PC-3 (cell line): ENCODE measurements around the gene GRAMD1C. TPM values are rescaled to one million over a fixed set of nuclear protein-coding genes. Genes with fewer than 3 reads are reported as not detected.

ENCODE experiments used
- ATAC-seq: fragments of 200-7000 bp; cut with Tn5 transposase; 2 replicates; pipeline ENCODE4 v1.9.1; 2020; ENCODE audit warnings: mild to moderate bottlenecking, moderate library complexity
- BruUV-seq: library from RNA; stranded (reverse); fragments of 400-500 nt; replicated peaks from 2 replicates; lab custom pipeline; 2021; lab: Mats Ljungman, UMichigan
- CTCF ChIA-PET: fragments of 300-600 bp; sonication (Branson Sonifier 250); formaldehyde crosslinking; loops from one replicate; lab custom pipeline; 2022; ENCODE audit warnings: antibody characterized with exemption; lab: Charles Lee
- POLR2A ChIA-PET: fragments of 300-600 bp; sonication (Branson Sonifier 250); formaldehyde crosslinking; loops from one replicate; lab custom pipeline; 2022; ENCODE audit warnings: antibody characterized with exemption; ENCODE audit not compliant: unreplicated experiment; lab: Charles Lee
- DNase-seq: peaks from one replicate; pipeline ENCODE4 v3.0.0-alpha.2; 2015
- H2AFZ ChIP-seq: fragments of 300-600 bp; sonication (generic); 2 replicates; pipeline ENCODE4 v1.6.0; 2016; ENCODE audit warnings: antibody characterized with exemption, low read length
- H3F3A ChIP-seq: fragments of 300-600 bp; sonication (generic); one replicate; pipeline ENCODE4 v1.6.0; 2017; ENCODE audit warnings: antibody characterized with exemption, low read length, control low read depth, mild to moderate bottlenecking; ENCODE audit not compliant: unreplicated experiment
- H3K27ac ChIP-seq: fragments of 300-600 bp; sonication (generic); 2 replicates; pipeline ENCODE4 v1.5.1; 2016; ENCODE audit warnings: mild to moderate bottlenecking, low read length
- H3K27me3 ChIP-seq: fragments of 300-600 bp; sonication (generic); 2 replicates; pipeline ENCODE4 v1.6.1; 2016; ENCODE audit warnings: low read length, mixed read lengths
- H3K36me3 ChIP-seq: fragments of 300-600 bp; sonication (generic); 2 replicates; pipeline ENCODE4 v1.6.1; 2016; ENCODE audit warnings: low read depth, mixed run types, low read length, mixed read lengths
- H3K4me1 ChIP-seq: fragments of 300-600 bp; sonication (generic); 2 replicates; pipeline ENCODE4 v1.5.1; 2016; ENCODE audit warnings: low read length; ENCODE audit not compliant: insufficient read depth
- H3K4me2 ChIP-seq: fragments of 300-600 bp; sonication (generic); 2 replicates; pipeline ENCODE4 v1.6.0; 2016; ENCODE audit warnings: low read length
- H3K4me3 ChIP-seq: fragments of 300-600 bp; sonication (generic); 2 replicates; pipeline ENCODE4 v1.5.1; 2016; ENCODE audit warnings: mild to moderate bottlenecking, low read length, mixed read lengths
- H3K79me2 ChIP-seq: fragments of 300-600 bp; sonication (generic); 2 replicates; pipeline ENCODE4 v1.6.1; 2017; ENCODE audit warnings: low read length, mixed read lengths
- H3K9ac ChIP-seq: fragments of 300-600 bp; sonication (generic); 2 replicates; pipeline ENCODE4 v1.6.0; 2016; ENCODE audit warnings: mild to moderate bottlenecking, low read length
- H3K9me2 ChIP-seq: fragments of 300-600 bp; sonication (generic); replicated peaks from 2 replicates; pipeline ENCODE4 v1.6.1; 2016; ENCODE audit warnings: mixed run types, low read length, mixed read lengths
- H3K9me3 ChIP-seq: fragments of 300-600 bp; sonication (generic); 2 replicates; pipeline ENCODE4 v1.6.1; 2016; ENCODE audit warnings: low read length, mixed read lengths
- H4K20me1 ChIP-seq: fragments of 300-600 bp; sonication (generic); 2 replicates; pipeline ENCODE4 v1.6.1; 2016; ENCODE audit warnings: low read length, mixed read lengths
- EZH2 ChIP-seq: fragments of 300-600 bp; sonication (generic); IDR thresholded peaks from one replicate; pipeline ENCODE4 v1.6.1; 2017; ENCODE audit warnings: antibody characterized with exemption, mild to moderate bottlenecking, low read length; ENCODE audit not compliant: unreplicated experiment
- EZH2phosphoT487 ChIP-seq: fragments of 300-600 bp; sonication (generic); IDR thresholded peaks from 2 replicates; pipeline ENCODE4 v1.6.1; 2018; ENCODE audit warnings: mild to moderate bottlenecking, antibody characterized with exemption, low read length, borderline replicate concordance
- intact Hi-C: fragments of 100-400 bp; cut with micrococcal nuclease; formaldehyde crosslinking; loops from 2 replicates; pipeline ENCODE4 v1.9.0; 2023
- total RNA-seq: library from RNA; depleted of rRNA; stranded (reverse); fragments of >200 nt; gene quantifications from 2 replicates; pipeline ENCODE4 v1.2.3, GENCODE V29; 2014
- TF ChIP-seq, protein P1 (sequence below): fragments of 300-600 bp; sonication (generic); conservative IDR thresholded peaks from 2 replicates; pipeline ENCODE4 v1.5.1; 2017; ENCODE audit warnings: antibody characterized with exemption, low read depth, mild to moderate bottlenecking, low read length

Gene GRAMD1C
- total RNA-seq, 1 experiment from 2014 or later = 2.8 TPM

DNA sequence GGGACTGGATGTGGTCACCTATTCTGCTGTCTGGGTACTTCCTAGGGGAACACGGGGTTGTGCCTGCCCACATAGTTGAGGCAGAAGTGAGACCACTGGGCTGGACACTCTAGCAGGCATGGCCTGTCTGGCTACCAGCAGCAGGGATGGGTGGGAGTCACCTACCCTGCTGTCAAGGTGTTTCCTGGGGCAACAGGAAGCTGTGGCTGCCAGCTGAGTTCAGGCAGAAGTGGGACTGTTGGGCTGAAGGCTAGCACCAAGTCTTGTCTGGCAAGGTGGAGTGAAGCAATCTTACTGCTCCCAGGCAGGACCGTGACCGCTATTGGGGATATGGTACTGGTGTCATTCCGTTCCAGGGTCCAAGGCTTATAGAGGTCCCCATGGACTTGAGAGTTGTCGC, 89.0 kb downstream of the GRAMD1C start:
- H3K27me3 ChIP-seq = no peaks in the 10 kb centered on the region
- no peaks in the 10 kb centered on the region for H3K36me3 ChIP-seq
- ChIA-PET POLR2A (no interaction called here), CTCF (interaction anchor here (0.6 kb wide), 1 partner anchor 15 kb away, joined by 3 read pairs; no protein-coding TSS in a partner anchor)
- H3K4me3 ChIP-seq = no peak overlapping the region
- no peaks in the 10 kb centered on the region for H3K79me2 ChIP-seq
- no peaks in the 10 kb centered on the region for H3K9me2 ChIP-seq
- no peak for DNase-seq
- TF ChIP-seq EZH2 = no peak
- H2AFZ ChIP-seq = no peak overlapping the region
- H3K9me3 ChIP-seq = peaks cover 9% of the 10 kb centered on the region; the same call in 1 of the 2 replicates
- no TSS peak for BruUV-seq
- ATAC-seq = no peak
- no peak overlapping the region for H3K9ac ChIP-seq
- H3K4me2 ChIP-seq = no peak overlapping the region
- H3K4me1 ChIP-seq = no peaks in the 10 kb centered on the region
- no peaks in the 10 kb centered on the region for H4K20me1 ChIP-seq
- intact Hi-C loops = no loop called here
- H3K27ac ChIP-seq = no peak overlapping the region
- H3F3A ChIP-seq = no peaks in the 10 kb centered on the region

DNA sequence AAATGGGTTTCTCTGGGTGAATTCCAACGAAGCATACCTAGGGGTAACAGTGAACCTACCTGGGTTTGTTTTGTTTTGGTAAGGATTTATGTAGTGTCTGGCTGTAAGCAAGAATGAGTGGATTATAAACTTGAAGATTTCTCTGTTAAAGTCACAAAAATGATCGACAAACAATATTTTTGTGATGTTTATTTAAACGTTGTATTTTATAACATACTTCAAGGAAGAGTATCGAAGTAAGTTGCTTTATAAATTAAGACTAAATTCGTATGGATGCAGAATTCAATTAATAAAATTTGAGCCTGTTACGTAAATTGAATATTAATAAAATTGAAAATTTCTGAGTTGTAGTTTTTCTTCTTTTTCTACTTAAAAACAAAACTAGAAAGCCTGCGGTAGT, 108.2 kb downstream of the GRAMD1C start:
- H4K20me1 ChIP-seq = no peaks in the 10 kb centered on the region
- ChIA-PET CTCF (no interaction called here), POLR2A (no interaction called here)
- TSS peak; percentile 81 for BruUV-seq
- no peak overlapping the region for H3K27ac ChIP-seq
- H3K4me2 ChIP-seq = peak overlapping the region; percentile 94
- no peaks in the 10 kb centered on the region for H3F3A ChIP-seq
- intact Hi-C loops = loop anchor here (5.0 kb wide), 1 partner anchor 110 kb away; the partner anchor contains the start of genes CCDC191 and QTRT2
- H3K4me1 ChIP-seq = peaks cover 17% of the 10 kb centered on the region
- H3K36me3 ChIP-seq = no peaks in the 10 kb centered on the region
- H2AFZ ChIP-seq = peak overlapping the region; percentile 99
- TF ChIP-seq EZH2 (no peak), EZH2phosphoT487 (no peak)
- TF ChIP-seq, protein P1, sequence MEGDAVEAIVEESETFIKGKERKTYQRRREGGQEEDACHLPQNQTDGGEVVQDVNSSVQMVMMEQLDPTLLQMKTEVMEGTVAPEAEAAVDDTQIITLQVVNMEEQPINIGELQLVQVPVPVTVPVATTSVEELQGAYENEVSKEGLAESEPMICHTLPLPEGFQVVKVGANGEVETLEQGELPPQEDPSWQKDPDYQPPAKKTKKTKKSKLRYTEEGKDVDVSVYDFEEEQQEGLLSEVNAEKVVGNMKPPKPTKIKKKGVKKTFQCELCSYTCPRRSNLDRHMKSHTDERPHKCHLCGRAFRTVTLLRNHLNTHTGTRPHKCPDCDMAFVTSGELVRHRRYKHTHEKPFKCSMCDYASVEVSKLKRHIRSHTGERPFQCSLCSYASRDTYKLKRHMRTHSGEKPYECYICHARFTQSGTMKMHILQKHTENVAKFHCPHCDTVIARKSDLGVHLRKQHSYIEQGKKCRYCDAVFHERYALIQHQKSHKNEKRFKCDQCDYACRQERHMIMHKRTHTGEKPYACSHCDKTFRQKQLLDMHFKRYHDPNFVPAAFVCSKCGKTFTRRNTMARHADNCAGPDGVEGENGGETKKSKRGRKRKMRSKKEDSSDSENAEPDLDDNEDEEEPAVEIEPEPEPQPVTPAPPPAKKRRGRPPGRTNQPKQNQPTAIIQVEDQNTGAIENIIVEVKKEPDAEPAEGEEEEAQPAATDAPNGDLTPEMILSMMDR = no peak
- peak overlapping the region; percentile 69 for H3K4me3 ChIP-seq
- ATAC-seq = no peak
- H3K9me2 ChIP-seq = no peaks in the 10 kb centered on the region
- H3K9me3 ChIP-seq = no peaks in the 10 kb centered on the region
- H3K9ac ChIP-seq = peak overlapping the region; percentile 27
- H3K79me2 ChIP-seq = no peaks in the 10 kb centered on the region
- H3K27me3 ChIP-seq = no peaks in the 10 kb centered on the region
- no peak for DNase-seq

DNA sequence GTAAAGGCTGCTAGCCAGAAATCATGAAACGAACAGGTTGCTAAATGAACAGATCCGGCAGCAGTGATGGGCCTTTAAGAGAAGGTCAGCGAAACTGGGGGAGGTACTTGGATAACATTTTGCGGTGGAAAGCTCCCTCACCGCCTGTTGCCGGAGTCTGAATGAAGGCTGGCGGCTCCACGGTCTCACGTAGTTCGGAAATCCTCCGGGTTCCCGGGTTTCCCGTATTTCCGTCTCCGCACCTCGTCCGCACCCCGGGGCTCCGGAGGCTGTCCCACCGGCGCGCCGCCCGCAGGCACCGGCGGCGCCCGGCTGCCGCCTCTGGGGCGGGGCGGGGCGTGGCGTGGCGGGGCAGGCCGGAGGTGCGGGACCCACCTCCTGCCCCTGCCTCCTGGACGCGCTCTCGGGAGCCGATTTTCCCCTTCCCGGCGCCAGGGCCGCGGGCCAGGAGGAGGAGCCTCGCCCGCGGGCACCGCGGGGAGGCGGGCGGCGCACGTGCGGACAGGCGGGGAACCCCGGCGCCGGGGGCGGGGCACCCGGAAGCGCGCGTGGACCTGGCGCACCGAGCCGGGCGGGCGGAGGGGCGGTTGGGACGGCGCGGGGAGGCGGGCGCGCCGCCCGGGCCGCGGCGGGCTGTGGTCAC, 108.9 kb downstream of the GRAMD1C start, which contains the start of gene ZDHHC23:
TSS of gene ZDHHC23 (plus strand) at position 642 of the 643 bp plus-strand sequence. CDS start 790 bp downstream, outside the sequence.
- Histone ChIP-seq H3K4me1 (peaks cover 17% of the 10 kb centered on the region), H3K4me3 (peak within 1 kb of the TSS; percentile 73), H2AFZ (peak within 1 kb of the TSS; percentile 99), H3K4me2 (peak within 1 kb of the TSS; percentile 94), H3K27ac (no peak within 1 kb of the TSS), H3F3A (no peaks in the 10 kb centered on the region), H3K36me3 (no peaks in the 10 kb centered on the region), H3K9me3 (no peaks in the 10 kb centered on the region), H3K9ac (peak within 1 kb of the TSS; percentile 27), H3K79me2 (no peaks in the 10 kb centered on the region), H3K27me3 (no peaks in the 10 kb centered on the region), H3K9me2 (no peaks in the 10 kb centered on the region), H4K20me1 (no peaks in the 10 kb centered on the region)
- no TSS peak for BruUV-seq
- intact Hi-C loops = loop anchor here (5.0 kb wide), 1 partner anchor 110 kb away; the partner anchor contains the start of genes CCDC191 and QTRT2
- DNase-seq (peak; percentile 80), ATAC-seq (peak; percentile 76)
- TF ChIP-seq EZH2 = no peak
- no peak for TF ChIP-seq EZH2phosphoT487
- TF ChIP-seq, protein P1 = no peak
- ChIA-PET CTCF (no interaction called here), POLR2A (no interaction called here)
